DOHH2 (cell line): Measurements from ENCODE around the gene TUBA1A.
"Not testable (repeated sequence)": the region's sequence is repeated elsewhere in the genome, so short reads cannot be mapped to it uniquely, and the experiment has no call there.

Experiments
- CTCF ChIP-seq: fragments of 200-600 bp; sonication (generic); IDR thresholded peaks from one replicate; pipeline ENCODE4 v1.5.1; 2014; ENCODE audit warnings: antibody characterized with exemption, mild to moderate bottlenecking, low read depth, low read length; ENCODE audit not compliant: poor library complexity, severe bottlenecking
- EZH2phosphoT487 ChIP-seq: fragments of 200-600 bp; sonication (generic); IDR thresholded peaks from 2 replicates; pipeline ENCODE4 v1.6.1; 2017; ENCODE audit warnings: borderline replicate concordance, mild to moderate bottlenecking, antibody characterized with exemption, low read length, moderate library complexity, mixed read lengths

GRCh38 chr12:49191498-49191897, 2.6 kb upstream of the TUBA1A start:
- TF ChIP-seq CTCF, EZH2phosphoT487: not testable (repeated sequence)
